GM18517 (cell line): ENCODE measurements around the gene TFIP11.

Experiments
- ATAC-seq: cut with Tn5 transposase; IDR thresholded peaks from one replicate; pipeline ENCODE4 v1.9.1; 2021; ENCODE audit warnings: mild to moderate bottlenecking, moderate library complexity; ENCODE audit not compliant: unreplicated experiment

The TFIP11 gene

GRCh38 chr22:26512149-26512793 lies at the start of gene TFIP11:
Gene TFIP11, minus strand, starts transcription at chr22:26512473. Its CDS starts 2,201 bp downstream, at chr22:26510272.
- peak; percentile 58 for ATAC-seq

GRCh38 chr22:26561756-26562417 lies 49.6 kb upstream of the TFIP11 start:
- no peak for ATAC-seq

DNA sequence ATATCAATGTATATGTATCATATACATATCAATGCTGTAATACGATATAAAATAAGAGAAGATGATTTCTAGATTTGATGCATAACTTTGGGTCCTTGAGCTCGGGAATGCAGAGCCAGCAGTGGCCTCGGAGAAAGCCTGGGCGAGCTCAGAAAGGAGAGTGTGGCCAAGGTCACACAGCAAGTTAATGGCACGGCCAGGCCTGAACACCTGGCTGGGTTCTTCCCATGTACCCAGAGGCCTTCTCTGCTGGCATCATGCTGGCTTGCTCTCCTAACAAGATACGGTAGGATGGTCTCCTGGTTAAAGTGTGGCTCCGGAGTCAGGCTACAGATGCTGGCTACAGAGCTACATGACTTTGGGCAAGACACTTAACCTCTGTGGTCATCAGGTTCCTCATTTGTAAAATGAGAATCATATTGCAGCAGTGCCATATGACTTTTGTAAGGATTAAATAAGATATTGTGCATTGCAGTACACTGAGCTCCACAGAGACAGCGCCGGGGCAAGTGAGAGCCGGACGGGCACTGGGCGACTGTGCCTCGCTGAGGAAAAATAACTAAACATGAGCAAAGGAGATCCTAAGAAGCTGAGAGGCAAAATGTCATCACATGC lies 47.8 kb upstream of the TFIP11 start:
- no peak for ATAC-seq

- no peak for ATAC-seq
Observed at GRCh38 chr22:26558248-26558895, 46.1 kb upstream of the TFIP11 start.

- ATAC-seq, result no peak
Observed at GRCh38 chr22:26556904-26557303, 44.6 kb upstream of the TFIP11 start.

DNA sequence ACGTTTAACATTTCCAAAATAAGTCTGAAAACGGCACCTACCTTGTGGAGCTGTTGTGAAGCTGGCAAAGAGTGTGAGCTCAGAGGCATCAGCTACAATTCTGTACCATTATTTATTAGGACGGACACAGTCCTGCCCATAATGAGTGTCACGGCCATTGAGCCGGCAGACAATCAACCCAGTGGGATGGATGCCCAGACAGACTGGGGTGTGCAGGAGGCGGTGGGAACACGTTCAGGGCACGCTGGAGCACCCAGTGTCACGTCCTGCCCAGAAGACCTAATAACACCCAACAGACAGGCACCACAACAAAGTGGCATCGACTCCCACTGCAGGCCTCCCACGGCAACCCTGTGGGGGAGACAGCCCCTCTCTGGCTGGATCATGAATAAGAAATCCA lies 43.2 kb upstream of the TFIP11 start:
- no peak for ATAC-seq

- ATAC-seq, result no peak
Observed at GRCh38 chr22:26554956-26555355, 42.7 kb upstream of the TFIP11 start.

- ATAC-seq, result no peak
Observed at GRCh38 chr22:26553056-26553752, 40.9 kb upstream of the TFIP11 start.

- no peak for ATAC-seq
Observed at GRCh38 chr22:26552466-26552865, 40.2 kb upstream of the TFIP11 start.

DNA sequence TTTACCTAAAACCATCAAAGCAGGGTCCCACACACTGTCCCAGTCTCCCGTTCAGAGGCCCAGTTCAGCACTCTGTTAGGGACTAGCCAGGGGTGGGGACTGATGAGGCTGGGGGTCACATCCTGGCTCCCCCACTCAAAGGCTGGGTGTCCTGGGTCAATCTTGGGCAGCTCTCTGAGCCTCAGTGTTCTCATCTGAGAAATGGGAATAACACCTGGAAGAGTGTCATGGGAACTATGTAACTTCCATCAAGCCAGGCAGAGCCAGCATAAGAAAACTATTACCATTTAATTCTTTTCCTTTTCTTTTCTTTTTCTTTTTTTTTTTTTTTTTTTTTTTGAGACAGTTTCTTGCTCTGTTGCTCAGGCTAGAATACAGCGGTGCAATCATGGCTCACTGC lies 39.3 kb upstream of the TFIP11 start:
- ATAC-seq, result no peak

DNA sequence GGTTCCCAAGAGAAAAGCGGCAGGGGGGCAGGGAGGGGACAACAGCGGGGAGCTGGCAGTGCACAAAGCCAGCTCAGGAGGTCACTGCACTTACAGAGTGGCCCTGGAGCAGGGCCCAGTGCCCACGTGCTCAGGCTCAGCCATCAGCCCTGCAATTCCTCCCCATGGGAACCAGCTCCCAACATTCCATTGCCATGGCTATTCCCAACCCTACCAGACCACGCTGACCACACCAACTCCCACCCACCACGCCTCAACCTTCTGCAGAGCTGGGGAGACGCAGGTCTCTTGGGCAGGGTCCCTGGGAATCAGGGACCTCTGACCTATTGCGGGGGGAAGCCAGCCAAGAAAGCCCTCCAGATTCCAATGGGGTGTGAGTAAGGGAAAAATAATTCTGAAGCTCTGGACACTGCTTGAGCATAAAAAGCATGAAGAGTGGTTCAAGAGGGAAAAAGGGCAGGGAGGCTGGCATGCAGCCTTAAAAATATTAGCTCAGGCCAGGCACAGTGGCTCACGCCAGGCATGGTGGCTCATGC lies 38.3 kb upstream of the TFIP11 start:
- ATAC-seq, result no peak

- ATAC-seq, result no peak
Observed at GRCh38 chr22:26549902-26550497, 37.7 kb upstream of the TFIP11 start.

DNA sequence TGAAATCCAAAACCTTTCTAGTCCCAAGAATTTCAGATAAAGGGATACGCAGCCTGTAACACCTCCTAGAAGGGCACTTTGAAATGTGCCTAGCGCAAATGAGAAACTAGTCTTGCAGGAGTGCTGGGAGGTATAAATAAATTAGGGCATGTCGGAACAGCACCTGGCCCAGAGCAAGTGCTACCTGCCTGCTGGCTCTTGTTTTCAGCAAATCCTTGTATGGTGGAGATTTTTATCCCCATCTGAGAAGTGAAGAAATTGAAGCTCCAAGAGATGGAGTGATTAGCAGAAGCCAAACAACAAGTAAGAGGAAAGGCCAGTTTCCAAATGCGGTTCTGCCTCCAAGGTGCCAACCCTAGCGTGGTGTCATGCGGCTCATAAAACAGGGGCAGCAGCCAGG lies 36.7 kb upstream of the TFIP11 start:
- no peak for ATAC-seq

- ATAC-seq, result no peak
Observed at GRCh38 chr22:26548303-26548702, 36.0 kb upstream of the TFIP11 start.

- ATAC-seq, result no peak
Observed at GRCh38 chr22:26547837-26548236, 35.6 kb upstream of the TFIP11 start.

DNA sequence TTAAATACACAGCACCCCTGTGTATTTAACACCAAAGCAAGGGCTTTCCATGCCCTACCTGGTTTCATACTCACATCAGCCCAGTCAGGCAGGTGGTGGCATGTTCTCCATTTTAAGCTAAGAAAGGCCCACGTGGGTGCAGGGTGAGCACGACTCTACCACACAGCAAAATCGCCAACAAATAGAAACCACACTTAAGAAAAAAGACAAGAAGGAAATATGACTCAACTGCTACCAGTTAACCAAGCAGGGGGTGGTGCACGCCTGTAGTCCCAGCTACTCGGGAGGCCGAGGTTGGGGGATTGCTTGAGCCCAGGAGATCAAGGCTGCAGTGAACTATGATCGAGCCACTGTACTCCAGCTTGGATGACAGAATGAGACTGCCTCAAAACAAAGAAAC lies 35.2 kb upstream of the TFIP11 start:
- ATAC-seq, result no peak

GRCh38 chr22:26546282-26546681 lies 34.0 kb upstream of the TFIP11 start:
- ATAC-seq, result no peak

DNA sequence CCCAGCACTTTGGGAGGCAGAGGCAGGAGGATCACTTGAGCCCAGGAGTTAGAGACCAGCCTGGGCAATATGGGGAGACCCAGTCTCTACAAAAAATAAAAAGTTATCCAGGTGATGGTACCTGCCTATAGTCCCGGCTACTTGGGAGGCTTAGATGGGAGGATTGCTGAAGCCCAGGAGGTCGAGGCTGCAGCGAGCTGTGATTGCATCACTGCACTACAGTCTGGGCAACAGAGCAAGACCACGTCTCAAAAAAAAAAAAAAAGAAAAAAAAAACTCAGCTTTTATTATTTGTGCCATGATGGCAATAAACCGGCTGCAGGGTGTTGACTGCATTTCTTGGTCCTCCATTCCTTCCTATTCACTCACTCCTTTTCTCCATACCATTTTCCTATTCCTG lies 33.6 kb upstream of the TFIP11 start:
- no peak for ATAC-seq

- no peak for ATAC-seq
Observed at GRCh38 chr22:26545385-26545784, 33.1 kb upstream of the TFIP11 start.

GRCh38 chr22:26544489-26544888 lies 32.2 kb upstream of the TFIP11 start:
- ATAC-seq, result no peak

DNA sequence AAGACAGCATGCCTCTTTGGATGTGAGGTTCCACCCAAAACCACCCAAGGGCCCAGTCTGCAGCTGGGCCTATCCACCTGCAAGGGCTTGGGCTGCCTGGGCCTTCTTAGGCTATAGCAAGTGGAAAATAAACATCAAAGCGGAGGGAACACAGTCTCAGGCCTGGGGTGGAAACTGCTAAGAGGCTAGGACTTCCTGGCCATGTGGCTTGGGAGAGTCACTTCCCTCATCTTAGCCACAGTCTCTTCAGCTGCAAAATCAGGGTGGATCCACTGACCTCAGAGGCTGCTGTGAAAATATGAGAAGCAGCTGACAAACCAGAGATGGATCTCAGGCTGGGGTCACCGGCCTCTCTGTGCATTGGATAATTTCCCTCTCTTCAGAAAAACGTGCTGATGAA lies 30.6 kb upstream of the TFIP11 start:
- no peak for ATAC-seq
